ENCODE data around the gene LRRC26.
A peak's percentile ranks its signal among the peaks of the same experiment; 100 is the strongest.

The LRRC26 gene

DNA sequence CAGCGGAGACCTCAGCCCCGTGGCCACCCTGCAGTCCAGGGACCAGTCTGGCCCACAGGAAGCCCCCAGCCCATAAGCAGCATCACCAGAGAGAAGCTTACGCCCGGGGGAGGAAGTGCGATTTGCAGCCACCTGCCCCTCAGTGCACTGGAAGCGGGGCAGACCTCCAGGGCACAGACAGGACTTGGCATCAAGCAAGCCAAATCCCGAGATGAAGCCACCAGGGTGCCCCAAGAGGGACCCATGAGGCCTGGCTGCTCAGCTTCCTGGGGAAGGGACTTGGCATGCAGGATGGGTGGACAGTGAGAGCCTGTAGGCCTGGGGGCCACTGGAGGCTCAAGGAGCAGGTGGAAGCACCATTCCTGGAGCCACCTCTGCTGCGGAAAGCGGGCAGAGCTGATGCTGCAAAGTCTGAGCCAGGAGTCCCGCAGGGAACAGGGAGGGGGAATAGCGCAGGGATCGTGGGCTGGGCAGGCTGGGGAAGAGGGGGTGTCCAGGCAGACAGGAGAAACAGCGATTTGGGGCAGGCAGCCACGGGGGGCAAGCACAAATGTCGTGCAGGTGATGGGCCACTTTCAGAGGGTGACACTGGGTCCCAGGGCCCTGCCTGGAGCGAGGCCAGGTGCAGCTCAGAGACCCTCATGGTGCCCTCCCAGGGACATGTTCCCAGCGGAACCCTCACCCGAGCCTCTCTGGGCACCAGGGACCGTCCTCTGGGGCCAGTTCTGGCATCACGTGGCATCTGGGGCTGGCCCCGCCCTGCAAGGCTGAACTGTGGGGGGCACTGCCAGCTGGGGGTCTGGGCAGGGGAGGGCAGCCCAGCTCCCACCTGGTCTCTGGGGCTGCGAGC, 3.2 kb downstream of the LRRC26 start:
- no peak for DNase-seq

DNA sequence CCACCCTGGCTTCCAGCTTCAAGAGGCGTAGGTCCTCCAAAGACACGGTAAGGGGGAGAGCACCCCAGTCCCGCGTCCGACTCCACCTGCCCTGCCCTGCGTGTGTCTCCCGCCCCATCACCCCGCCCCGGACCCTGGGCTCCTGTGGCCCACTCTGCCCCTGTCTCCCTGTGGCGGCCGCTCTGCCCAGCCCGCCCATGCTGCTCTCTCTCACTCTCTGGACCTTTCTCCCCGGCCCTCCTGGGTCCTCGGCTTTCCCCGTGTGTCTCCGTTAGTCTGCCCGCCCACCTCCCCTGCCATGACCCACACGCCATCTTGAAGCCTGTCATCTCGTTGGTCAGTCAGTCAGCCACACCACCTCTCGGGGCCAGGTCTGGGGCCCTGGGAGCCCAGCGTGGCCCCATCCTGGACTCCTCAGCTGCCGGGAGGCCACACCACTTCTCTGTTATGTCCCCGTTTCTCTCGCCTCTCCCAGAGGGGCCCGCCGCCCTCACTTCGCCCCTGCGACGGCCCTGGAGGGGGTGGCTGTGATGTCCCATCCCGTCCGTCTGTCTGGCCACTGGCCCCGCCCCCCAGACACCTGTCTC, 4.5 kb downstream of the LRRC26 start:
- no peak for DNase-seq

- no peak for DNase-seq
These were observed 5.2 kb downstream of the LRRC26 start for GRCh38 chr9:137164370-137165249.

DNA sequence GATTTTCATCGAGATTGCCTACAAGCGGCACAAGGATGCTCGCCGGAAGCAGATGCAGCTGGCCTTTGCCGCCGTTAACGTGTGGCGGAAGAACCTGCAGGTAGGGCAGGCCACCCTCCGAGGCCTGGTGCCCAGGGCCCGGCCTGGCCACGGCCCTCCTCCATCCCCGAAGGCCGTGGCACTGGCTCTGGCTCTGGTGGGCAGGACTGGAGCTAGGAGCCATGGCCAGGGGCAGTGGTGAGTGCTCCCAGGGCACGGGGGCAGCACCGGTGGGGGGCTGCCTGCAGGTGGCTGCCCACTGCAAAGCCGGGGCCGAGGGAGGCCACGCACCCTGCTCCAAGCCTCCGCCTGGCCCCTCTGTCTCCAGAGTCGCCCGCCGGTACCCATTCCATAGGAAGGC, 6.0 kb downstream of the LRRC26 start:
- DNase-seq, result no peak

DNA sequence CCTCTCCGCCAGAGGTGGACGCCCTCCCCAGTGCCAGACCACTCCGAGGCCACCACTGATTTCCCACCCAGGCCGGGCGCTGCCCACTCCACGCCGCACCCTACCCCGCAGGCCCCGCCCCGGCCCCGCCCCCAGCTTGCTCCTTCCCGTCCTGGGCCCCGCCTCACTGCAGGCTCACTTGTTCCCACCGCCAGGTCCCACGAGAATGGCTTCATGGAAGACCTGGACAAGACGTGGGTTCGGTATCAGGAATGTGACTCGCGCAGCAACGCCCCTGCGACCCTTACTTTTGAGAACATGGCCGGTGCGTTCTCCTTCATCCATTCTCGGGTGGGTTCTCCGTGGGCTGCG, 6.5 kb downstream of the LRRC26 start:
- no peak for DNase-seq

DNA sequence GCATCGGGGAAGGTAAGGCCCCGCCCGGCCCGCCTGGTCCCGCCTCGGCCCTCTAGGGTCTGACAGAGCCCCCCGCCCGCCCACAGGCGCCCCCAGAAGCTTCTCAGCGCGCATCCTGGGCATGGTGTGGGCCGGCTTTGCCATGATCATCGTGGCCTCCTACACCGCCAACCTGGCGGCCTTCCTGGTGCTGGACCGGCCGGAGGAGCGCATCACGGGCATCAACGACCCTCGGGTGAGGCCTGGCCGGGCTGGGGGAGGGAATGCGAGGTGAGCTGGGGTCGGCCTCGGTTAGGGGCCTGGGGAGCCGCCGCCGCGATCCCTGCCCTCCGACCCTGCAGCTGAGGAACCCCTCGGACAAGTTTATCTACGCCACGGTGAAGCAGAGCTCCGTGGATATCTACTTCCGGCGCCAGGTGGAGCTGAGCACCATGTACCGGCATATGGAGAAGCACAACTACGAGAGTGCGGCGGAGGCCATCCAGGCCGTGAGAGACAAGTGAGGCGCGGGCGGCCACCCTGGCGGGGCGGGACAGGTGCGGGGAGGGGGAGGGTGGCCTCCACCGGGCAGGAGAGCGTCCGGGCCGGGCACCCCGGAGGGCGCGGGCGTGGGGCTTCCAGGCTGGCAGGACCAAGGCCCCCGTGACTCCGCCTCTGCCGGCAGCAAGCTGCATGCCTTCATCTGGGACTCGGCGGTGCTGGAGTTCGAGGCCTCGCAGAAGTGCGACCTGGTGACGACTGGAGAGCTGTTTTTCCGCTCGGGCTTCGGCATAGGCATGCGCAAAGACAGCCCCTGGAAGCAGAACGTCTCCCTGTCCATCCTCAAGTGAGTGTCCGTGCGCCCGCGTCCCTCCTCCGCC, 7.1 kb downstream of the LRRC26 start:
- DNase-seq, result no peak

DNA sequence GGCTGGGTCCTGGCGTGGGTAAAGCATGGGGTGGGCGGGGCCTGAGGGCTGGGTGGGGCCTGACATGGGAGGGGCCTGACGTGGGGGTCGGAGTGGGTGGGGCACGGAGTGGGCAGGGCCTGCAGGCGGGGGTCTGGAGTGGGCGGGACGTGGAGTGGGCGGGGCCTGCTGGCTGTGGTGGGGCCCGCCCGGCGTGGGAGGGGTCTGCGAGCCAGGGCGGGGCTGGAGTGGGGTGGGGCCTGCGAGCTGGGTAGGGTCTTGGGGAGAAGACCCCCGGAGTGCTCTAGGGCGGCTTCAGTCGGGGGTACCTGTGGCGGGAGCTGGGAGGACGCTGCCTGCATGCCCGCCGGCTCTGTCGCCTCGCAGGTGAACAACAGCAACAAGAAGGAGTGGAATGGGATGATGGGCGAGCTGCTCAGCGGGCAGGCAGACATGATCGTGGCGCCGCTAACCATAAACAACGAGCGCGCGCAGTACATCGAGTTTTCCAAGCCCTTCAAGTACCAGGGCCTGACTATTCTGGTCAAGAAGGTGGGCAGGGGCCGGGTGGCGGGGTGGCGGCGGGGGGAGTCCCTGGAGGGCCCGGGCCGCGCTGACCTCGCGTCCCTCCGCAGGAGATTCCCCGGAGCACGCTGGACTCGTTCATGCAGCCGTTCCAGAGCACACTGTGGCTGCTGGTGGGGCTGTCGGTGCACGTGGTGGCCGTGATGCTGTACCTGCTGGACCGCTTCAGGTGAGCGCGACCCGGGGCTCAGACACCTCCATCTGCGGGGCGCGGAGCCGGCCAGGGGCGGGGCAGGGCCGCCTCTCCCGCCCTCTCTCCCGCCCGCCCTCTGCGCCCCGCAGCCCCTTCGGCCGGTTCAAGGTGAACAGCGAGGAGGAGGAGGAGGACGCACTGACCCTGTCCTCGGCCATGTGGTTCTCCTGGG, 8.0 kb downstream of the LRRC26 start:
- no peak for DNase-seq

DNA sequence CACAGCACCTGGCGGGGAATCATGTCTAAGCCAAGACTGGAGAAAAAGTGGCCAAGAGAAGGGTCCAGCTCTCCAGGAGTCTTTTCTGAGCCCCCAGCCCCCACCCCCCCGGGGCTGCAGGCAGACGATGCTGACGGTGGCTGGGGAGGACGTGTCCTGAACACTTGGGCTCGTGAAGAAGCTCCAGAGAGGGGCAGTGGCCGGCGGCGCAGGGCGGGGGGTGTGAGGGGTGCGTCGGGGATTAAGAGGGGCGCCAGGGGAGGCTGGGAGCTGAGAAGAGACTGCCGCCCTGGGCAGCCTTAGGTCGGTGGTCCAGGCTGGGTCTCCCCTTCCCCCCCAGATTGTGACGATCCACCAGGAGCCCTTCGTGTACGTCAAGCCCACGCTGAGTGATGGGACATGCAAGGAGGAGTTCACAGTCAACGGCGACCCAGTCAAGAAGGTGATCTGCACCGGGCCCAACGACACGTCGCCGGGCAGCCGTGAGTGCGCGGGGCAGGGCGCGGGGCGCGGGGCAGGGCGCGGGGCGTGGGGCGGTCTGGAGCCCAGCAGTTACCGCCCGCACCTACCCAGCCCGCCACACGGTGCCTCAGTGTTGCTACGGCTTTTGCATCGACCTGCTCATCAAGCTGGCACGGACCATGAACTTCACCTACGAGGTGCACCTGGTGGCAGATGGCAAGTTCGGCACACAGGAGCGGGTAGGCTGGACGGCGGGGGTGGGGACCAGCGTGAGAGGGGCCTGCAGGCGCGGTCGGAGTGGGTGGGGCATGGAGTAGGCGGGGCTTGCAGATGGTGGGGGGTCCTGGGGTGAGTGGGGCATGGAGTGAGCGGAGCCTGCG, 8.9 kb downstream of the LRRC26 start:
- no peak for DNase-seq

GRCh38 chr9:137160054-137160425, 9.8 kb downstream of the LRRC26 start:
- no peak for DNase-seq

DNA sequence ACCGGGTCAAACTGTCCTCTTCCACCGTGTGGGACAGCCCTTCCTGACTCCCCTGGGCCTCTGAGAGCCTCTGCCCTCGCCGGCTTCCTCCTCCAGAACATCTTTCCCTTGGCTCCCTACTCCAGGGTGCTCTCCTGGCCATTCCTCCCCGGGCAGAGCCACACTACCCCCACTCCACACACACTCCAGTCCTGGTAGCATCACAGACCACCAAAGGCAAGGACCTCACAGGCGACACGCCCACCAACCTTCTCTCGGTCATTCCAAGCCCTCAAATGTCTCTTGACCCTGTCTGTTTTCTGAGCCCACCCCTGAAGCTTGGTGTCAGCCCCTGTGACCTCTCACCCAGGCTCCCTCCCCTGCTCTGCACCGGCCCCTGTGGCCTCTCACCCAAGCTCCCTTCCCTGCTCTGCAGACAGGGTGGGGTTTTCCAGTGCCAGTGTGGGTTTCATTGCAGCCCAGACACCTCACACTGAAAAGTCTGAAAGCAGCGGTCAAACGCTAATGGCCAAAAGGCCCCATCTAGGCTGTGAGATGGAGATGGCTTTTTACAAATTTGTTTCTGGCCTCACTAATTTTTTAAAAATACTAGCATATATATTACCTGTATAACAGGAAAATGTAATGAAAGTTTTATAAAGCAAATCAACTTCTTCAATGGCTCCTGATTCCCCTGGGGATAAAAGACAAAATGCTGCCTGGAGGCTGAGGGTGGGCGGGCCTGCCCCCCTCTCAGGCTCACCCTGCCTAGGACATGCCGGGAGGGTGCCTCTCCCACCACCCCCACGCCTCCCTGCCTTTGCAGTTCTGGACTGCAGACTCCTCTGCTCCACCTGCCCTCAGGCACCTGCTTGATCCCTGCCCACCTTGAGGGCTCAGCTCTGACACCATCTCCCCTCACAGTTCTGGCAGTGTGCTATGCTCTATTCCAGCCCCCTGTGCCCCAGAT, 10.5 kb downstream of the LRRC26 start:
- DNase-seq, result no peak

DNA sequence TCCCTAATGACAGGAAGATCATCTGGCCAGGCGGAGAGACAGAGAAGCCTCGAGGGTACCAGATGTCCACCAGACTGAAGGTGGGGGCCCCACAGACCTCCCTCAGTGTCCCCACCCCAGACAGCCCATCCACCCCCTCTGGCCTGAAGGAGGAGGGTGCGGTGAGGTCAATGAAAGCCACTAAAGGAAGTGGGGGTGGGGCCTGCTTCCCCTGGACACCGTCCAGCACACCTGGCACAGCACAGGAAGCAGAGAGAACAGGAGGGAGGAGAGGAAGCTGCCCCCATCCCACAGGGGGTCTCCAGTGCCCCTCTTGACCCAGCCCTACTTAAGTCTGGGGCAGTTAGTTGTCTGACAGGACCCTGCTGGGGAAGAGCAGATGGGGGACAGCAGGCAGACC, 11.2 kb downstream of the LRRC26 start:
- no peak for DNase-seq

- no peak for DNase-seq
These were observed 12.0 kb downstream of the LRRC26 start for GRCh38 chr9:137157618-137158415.

GRCh38 chr9:137156567-137157375, 13.1 kb downstream of the LRRC26 start:
- DNase-seq, result peak; percentile 14 to 57 (median 48)

DNA sequence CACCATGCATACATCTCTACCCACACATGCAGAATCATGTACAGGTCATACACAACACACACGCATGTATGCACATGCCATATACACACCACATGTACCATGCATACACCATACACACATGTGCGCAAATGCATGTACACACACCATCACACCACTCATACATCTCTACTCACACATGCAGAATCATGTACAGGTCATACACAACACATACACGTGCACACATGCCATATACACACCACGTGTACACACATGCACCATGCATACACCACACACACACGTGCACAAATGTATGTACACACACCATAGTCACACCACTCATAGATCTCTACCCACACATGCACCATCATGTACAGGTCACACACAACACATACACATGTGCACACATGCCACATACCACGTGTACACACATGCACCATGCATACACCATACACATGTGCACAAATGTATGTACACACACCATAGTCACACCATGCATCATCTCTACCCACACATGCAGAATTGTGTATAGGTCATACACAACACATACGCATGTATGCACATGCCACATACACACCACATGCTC, 16.9 kb downstream of the LRRC26 start:
- DNase-seq, result no peak

DNA sequence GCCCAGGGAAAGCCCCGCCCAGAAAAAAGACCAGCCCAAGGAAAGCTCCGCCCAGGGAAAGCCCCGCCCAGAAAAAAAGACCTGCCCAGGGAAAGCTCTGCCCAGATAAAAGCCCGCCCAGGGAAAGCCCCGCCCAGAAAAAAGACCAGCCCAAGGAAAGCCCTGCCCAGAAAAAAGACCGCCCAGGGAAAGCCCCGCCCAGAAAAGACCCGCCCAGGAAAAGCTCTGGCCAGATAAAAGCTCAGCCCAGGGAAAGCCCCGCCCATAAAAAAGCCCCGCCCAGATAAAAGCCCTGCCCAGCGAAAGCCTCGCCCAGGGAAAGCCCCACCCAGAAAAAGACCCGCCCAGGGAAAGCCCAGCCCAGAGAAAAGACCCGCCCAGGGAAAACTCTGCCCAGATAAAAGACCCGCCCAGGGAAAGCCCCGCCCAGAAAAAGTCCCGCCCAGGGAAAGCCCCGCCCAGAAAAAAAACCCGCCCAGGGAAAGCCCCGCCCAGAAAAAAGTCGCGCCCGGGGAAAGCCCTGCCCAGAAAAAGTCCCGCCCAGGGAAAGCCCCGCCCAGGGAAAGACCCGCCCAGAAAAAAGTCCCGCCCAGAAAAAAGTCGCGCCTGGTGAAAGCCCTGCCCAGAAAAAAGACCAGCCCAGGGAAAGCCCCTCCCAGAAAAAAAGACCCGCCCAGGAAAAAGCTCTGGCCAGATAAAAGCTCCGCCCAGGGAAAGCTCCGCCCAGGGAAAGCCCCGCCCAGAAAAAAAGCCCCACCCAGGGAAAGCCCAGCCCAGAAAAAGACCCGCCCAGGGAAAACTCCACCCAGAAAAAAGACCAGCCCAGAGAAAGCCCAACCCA, 19.0 kb downstream of the LRRC26 start:
- DNase-seq, result peak in 3 of 6 experiments; percentile 28 to 40 (median 35)

DNA sequence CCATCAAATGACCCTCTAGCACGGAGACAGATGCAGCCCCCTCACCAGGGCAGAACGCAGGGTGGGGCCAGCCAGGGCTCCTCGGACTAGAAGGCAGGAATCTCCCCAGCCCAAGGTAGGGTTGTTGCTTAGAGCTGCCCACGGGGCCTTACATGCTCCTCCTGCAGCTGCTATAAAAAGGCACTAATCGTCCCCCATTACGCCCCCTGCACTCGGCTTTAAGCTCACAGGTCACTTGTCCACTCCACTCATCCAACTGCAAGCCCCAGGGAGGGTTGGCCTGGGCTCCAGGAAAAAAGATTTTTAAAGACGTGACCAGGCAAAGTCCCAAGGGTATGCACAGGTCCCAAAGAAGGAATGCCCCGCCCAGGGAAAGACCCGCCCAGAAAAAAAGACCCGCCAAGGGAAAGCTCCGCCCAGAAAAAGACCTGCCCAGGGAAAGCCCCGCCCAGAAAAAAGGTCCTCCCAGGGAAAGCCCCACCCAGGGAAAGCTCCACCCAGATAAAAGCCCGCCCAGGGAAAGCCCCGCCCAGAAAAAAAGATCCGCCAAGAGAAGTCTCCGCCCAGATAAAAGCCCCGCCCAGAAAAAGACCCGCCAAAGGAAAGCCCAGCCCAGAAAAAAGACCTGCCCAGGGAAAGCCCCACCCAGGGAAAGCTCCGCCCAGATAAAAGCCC, 19.8 kb downstream of the LRRC26 start:
- no peak for DNase-seq

All from stimulated activated naive CD4-positive, alpha-beta T cell (primary cell).